WTC11 (cell line): ENCODE results near the gene DCAF16.

Experiments
- CTCF ChIP-seq: fragments of 200-600 bp; IDR thresholded peaks from 2 replicates; pipeline ENCODE4 v1.8.0; 2022; ENCODE audit warnings: antibody characterized with exemption
- ELF4 ChIP-seq: sonication (generic); formaldehyde crosslinking; IDR thresholded peaks from 2 replicates; pipeline ENCODE4 v1.8.1; 2022; ENCODE audit warnings: low read depth, mild to moderate bottlenecking, moderate library complexity, missing genetic modification reagents
- ESRRA ChIP-seq: sonication (generic); formaldehyde crosslinking; IDR thresholded peaks from 2 replicates; pipeline ENCODE4 v1.8.1; 2022; ENCODE audit warnings: mild to moderate bottlenecking, missing genetic modification reagents, borderline replicate concordance
- GABPB1 ChIP-seq: sonication (generic); formaldehyde crosslinking; IDR thresholded peaks from 2 replicates; pipeline ENCODE4 v1.8.1; 2023; ENCODE audit warnings: mild to moderate bottlenecking, missing genetic modification reagents
- IRF2 ChIP-seq: sonication (generic); formaldehyde crosslinking; IDR thresholded peaks from 2 replicates; pipeline ENCODE4 v1.8.0; 2022; ENCODE audit warnings: low read depth, missing genetic modification reagents, borderline replicate concordance
- KAT7 ChIP-seq: sonication (generic); formaldehyde crosslinking; IDR thresholded peaks from 2 replicates; pipeline ENCODE4 v1.8.1; 2023; ENCODE audit warnings: missing genetic modification reagents, mild to moderate bottlenecking, borderline replicate concordance
- RORB ChIP-seq: fragments of 250-450 bp; sonication (Bioruptor Pico); IDR thresholded peaks from 2 replicates; pipeline ENCODE4 v1.9.0; 2021; ENCODE audit warnings: mild to moderate bottlenecking
- ZNF263 ChIP-seq: sonication (generic); formaldehyde crosslinking; IDR thresholded peaks from 2 replicates; pipeline ENCODE4 v1.8.1; 2022; ENCODE audit warnings: low read depth, mild to moderate bottlenecking, moderate library complexity, missing genetic modification reagents
- ZNF423 ChIP-seq: fragments of 250-450 bp; sonication (Bioruptor Pico); IDR thresholded peaks from 2 replicates; pipeline ENCODE4 v2.1.2; 2022; ENCODE audit warnings: mild to moderate bottlenecking, moderate library complexity
- ZNF425 ChIP-seq: fragments of 250-450 bp; sonication (Bioruptor Pico); conservative IDR thresholded peaks from 2 replicates; pipeline ENCODE4 v1.9.0; 2021; ENCODE audit warnings: mild to moderate bottlenecking
- ZSCAN18 ChIP-seq: fragments of 250-450 bp; sonication (Bioruptor Pico); IDR thresholded peaks from 2 replicates; pipeline ENCODE4 v2.1.2; 2022; ENCODE audit warnings: mild to moderate bottlenecking, moderate library complexity

GRCh38 chr4:17807446-17807845, 3.1 kb downstream of the DCAF16 start:
- no peak for TF ChIP-seq CTCF
- TF ChIP-seq IRF2 (CRISPR knock-in tag): no peak
- TF ChIP-seq ZNF425: no peak
- no peak for TF ChIP-seq ELF4 (CRISPR knock-in tag)
- no peak for TF ChIP-seq ZSCAN18 (CRISPR knock-in tag)
- no peak for TF ChIP-seq ZNF423 (CRISPR knock-in tag)
- no peak for TF ChIP-seq ZNF263 (CRISPR knock-in tag)
- TF ChIP-seq GABPB1 (CRISPR knock-in tag): no peak
- TF ChIP-seq ESRRA: no peak
- no peak for TF ChIP-seq RORB
- TF ChIP-seq KAT7 (CRISPR knock-in tag): no peak
